HepG2 (cell line): ENCODE measurements around the gene SEPHS2. TPM values are rescaled to one million over a fixed set of nuclear protein-coding genes. Genes with fewer than 3 reads are reported as not detected.
A peak's percentile ranks its signal among the peaks of the same experiment; 100 is the strongest.

ENCODE experiments used
- HMG20B ChIP-seq: conservative IDR thresholded peaks from 2 replicates; pipeline ENCODE4 v1.6.1; 2016; ENCODE audit warnings: missing genetic modification reagents, missing compliant biosample characterization
- IRF2 ChIP-seq: IDR thresholded peaks from 2 replicates; pipeline ENCODE4 v1.6.1; 2018; ENCODE audit warnings: missing genetic modification reagents, missing compliant biosample characterization
- ONECUT2 ChIP-seq: sonication (generic); formaldehyde crosslinking; IDR thresholded peaks from 2 replicates; pipeline ENCODE4 v1.4.0; 2020; ENCODE audit warnings: missing genetic modification reagents
- PHF21A ChIP-seq: sonication (generic); formaldehyde crosslinking; IDR thresholded peaks from 2 replicates; pipeline ENCODE4 v1.5.0; 2020; ENCODE audit warnings: mild to moderate bottlenecking, missing genetic modification reagents
- SRY ChIP-seq: sonication (generic); formaldehyde crosslinking; IDR thresholded peaks from 2 replicates; pipeline ENCODE4 v1.8.0; 2022; ENCODE audit warnings: mild to moderate bottlenecking, missing genetic modification reagents
- ZBTB42 ChIP-seq: sonication (generic); formaldehyde crosslinking; IDR thresholded peaks from 2 replicates; pipeline ENCODE4 v1.5.0; 2020; ENCODE audit warnings: mild to moderate bottlenecking, missing genetic modification reagents
- ZNF367 ChIP-seq: sonication (generic); formaldehyde crosslinking; IDR thresholded peaks from 2 replicates; pipeline ENCODE4 v1.4.0; 2020; ENCODE audit warnings: missing genetic modification reagents, borderline replicate concordance
- polyA plus RNA-seq, 8 experiments: library from polyadenylated mRNA; depleted of rRNA in 3 of 8; stranded (reverse) in 7 of 8; unstranded in 1 of 8; fragments of >200 nt; fragmentation: Illumina TruSeq in 4 of 8; extraction: Trizol in 4 of 8; gene quantifications; 2 replicates each; pipeline versions ENCODE4 v1.2.1 to v1.2.3, GENCODE V29; 2011 to 2016; ENCODE audit warnings: low read depth in 4 of 8, missing spikeins in 1 of 8, mixed read lengths in 1 of 8; ENCODE audit not compliant: insufficient read depth in 1 of 8
- total RNA-seq, 5 experiments: library from RNA; depleted of rRNA; stranded (reverse); fragments of >200 nt; fragmentation: Illumina TruSeq; extraction: Trizol; gene quantifications; 2 replicates each; pipeline ENCODE4 v1.2.3, GENCODE V29; 2016; ENCODE audit warnings: low read depth in 1 of 5
- TF ChIP-seq, protein P1 (sequence below): fragments of 450-650 bp; IDR thresholded peaks from 2 replicates; pipeline ENCODE4 v1.6.1; 2017; ENCODE audit warnings: mild to moderate bottlenecking
- TF ChIP-seq, protein P2 (sequence below): sonication (generic); formaldehyde crosslinking; IDR thresholded peaks from 2 replicates; pipeline ENCODE4 v1.4.0; 2020; ENCODE audit warnings: missing genetic modification reagents, low read depth, mild to moderate bottlenecking, borderline replicate concordance
- TF ChIP-seq, protein P3 (sequence below): sonication (generic); formaldehyde crosslinking; IDR thresholded peaks from 2 replicates; pipeline ENCODE4 v1.4.0; 2020; ENCODE audit warnings: missing genetic modification reagents, borderline replicate concordance
- TF ChIP-seq, protein P4 (sequence below): IDR thresholded peaks from 2 replicates; pipeline ENCODE4 v1.6.1; 2016; ENCODE audit warnings: low read depth, missing genetic modification reagents, missing compliant biosample characterization

Gene SEPHS2
- total and polyA plus RNA-seq, 2 of the 13 experiments (the other 11 are each of a cell fraction or from before 2014, with no cell fraction given), result 20.7 to 127 TPM

DNA sequence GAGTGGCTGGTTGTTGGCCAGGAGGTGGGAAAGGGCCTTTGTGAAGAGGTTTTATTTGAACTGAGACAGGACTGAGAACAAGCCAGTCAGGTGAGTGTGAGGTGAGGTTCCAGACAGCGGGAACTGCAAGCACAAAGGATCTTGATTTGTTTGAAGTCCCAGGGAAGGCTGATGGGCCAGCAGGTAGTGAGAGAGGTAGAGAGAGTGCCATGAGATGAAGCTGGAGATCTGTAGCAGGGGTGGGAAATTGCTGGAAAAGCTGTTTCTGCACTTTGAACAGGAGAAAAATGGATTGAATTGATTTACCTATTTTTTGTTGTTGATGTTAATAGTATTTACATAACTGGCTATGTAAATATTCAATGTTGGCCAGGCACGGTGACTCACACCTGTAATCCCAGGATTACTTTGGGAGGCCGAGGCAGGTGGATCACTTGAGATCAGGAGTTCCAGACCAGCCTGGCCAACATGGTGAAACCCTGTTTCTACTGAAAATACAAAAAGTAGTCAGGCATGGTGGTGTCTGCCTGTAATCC is 8.1 kb downstream of the SEPHS2 start (continued):
- TF ChIP-seq, protein P1, sequence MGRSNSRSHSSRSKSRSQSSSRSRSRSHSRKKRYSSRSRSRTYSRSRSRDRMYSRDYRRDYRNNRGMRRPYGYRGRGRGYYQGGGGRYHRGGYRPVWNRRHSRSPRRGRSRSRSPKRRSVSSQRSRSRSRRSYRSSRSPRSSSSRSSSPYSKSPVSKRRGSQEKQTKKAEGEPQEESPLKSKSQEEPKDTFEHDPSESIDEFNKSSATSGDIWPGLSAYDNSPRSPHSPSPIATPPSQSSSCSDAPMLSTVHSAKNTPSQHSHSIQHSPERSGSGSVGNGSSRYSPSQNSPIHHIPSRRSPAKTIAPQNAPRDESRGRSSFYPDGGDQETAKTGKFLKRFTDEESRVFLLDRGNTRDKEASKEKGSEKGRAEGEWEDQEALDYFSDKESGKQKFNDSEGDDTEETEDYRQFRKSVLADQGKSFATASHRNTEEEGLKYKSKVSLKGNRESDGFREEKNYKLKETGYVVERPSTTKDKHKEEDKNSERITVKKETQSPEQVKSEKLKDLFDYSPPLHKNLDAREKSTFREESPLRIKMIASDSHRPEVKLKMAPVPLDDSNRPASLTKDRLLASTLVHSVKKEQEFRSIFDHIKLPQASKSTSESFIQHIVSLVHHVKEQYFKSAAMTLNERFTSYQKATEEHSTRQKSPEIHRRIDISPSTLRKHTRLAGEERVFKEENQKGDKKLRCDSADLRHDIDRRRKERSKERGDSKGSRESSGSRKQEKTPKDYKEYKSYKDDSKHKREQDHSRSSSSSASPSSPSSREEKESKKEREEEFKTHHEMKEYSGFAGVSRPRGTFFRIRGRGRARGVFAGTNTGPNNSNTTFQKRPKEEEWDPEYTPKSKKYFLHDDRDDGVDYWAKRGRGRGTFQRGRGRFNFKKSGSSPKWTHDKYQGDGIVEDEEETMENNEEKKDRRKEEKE, result no peak
- TF ChIP-seq IRF2 (CRISPR knock-in tag) (peak; percentile 35; the same call in 1 of the 2 replicates), ONECUT2 (peak; percentile 66; the same call in 1 of the 2 replicates), HMG20B (CRISPR knock-in tag) (peak; percentile 81), PHF21A (peak; percentile 77), ZNF367 (CRISPR knock-in tag) (no peak), ZBTB42 (CRISPR knock-in tag) (no peak), SRY (peak; percentile 48; the same call in 1 of the 2 replicates)
- TF ChIP-seq, protein P2, sequence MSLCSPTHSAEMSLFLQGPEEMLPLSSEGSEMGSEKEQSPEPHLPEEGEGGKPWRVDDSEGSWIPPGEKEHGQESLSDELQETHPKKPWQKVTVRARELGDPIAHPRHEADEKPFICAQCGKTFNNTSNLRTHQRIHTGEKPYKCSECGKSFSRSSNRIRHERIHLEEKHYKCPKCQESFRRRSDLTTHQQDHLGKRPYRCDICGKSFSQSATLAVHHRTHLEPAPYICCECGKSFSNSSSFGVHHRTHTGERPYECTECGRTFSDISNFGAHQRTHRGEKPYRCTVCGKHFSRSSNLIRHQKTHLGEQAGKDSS, result peak; percentile 68; the same call in 1 of the 2 replicates
- TF ChIP-seq, protein P3, sequence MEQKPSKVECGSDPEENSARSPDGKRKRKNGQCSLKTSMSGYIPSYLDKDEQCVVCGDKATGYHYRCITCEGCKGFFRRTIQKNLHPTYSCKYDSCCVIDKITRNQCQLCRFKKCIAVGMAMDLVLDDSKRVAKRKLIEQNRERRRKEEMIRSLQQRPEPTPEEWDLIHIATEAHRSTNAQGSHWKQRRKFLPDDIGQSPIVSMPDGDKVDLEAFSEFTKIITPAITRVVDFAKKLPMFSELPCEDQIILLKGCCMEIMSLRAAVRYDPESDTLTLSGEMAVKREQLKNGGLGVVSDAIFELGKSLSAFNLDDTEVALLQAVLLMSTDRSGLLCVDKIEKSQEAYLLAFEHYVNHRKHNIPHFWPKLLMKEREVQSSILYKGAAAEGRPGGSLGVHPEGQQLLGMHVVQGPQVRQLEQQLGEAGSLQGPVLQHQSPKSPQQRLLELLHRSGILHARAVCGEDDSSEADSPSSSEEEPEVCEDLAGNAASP (CRISPR knock-in tag), result 0 out of 2 replicates have a peak, but pooled peaks have one; percentile 40
- TF ChIP-seq, protein P4, sequence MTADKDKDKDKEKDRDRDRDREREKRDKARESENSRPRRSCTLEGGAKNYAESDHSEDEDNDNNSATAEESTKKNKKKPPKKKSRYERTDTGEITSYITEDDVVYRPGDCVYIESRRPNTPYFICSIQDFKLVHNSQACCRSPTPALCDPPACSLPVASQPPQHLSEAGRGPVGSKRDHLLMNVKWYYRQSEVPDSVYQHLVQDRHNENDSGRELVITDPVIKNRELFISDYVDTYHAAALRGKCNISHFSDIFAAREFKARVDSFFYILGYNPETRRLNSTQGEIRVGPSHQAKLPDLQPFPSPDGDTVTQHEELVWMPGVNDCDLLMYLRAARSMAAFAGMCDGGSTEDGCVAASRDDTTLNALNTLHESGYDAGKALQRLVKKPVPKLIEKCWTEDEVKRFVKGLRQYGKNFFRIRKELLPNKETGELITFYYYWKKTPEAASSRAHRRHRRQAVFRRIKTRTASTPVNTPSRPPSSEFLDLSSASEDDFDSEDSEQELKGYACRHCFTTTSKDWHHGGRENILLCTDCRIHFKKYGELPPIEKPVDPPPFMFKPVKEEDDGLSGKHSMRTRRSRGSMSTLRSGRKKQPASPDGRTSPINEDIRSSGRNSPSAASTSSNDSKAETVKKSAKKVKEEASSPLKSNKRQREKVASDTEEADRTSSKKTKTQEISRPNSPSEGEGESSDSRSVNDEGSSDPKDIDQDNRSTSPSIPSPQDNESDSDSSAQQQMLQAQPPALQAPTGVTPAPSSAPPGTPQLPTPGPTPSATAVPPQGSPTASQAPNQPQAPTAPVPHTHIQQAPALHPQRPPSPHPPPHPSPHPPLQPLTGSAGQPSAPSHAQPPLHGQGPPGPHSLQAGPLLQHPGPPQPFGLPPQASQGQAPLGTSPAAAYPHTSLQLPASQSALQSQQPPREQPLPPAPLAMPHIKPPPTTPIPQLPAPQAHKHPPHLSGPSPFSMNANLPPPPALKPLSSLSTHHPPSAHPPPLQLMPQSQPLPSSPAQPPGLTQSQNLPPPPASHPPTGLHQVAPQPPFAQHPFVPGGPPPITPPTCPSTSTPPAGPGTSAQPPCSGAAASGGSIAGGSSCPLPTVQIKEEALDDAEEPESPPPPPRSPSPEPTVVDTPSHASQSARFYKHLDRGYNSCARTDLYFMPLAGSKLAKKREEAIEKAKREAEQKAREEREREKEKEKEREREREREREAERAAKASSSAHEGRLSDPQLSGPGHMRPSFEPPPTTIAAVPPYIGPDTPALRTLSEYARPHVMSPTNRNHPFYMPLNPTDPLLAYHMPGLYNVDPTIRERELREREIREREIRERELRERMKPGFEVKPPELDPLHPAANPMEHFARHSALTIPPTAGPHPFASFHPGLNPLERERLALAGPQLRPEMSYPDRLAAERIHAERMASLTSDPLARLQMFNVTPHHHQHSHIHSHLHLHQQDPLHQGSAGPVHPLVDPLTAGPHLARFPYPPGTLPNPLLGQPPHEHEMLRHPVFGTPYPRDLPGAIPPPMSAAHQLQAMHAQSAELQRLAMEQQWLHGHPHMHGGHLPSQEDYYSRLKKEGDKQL, result peak; percentile 56; the same call in 1 of the 2 replicates
